ENCODE data around the gene UNC5B. TPM values are rescaled to one million over a fixed set of nuclear protein-coding genes. Genes with fewer than 3 reads are reported as not detected.

The UNC5B gene
- total and polyA plus RNA-seq, 2 experiments from 2014 or later = 2.7 to 6.5 TPM

DNA sequence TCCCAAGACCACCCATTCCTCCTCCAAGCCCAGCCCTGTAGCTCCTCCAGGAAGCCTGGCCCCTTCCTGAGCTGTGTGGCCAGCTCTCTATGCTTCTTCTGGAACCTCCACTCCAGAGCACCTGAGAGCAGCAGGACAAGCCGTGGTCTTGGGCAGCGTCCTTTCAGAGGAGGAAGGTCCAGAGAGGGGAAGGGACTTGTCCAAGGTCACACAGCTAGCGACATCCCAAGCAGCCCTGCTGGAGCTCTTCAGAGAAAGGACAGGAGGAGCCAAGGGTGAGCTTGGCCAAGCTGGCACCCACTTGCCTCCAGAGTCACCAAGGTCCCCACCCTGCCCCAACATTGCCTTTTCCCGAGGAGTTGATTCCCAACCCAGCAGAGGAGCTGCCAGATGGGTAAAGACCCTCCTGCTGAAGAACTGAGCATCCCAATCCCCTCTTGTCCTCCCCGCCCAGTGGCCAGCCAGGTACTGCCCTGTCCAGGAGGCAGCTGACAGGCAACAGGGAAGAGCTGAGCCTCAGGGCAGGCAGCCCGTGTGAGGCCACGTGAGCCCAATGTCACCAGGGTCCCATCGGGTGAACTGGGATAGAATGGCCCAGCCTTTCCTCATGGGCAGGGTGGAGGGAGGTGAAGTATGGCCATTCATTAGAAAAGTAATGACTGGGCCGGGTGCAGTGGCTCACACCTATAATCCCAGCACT, 46.2 kb downstream of the UNC5B start:
- no peaks in the 10 kb centered on the region for H3K36me3 ChIP-seq (ENCODE audit: low read depth)
- no peak overlapping the region for H3K4me3 ChIP-seq
- peaks cover 16% of the 10 kb centered on the region; the same call in 1 of the 2 replicates for H3F3A ChIP-seq (ENCODE audit: insufficient read depth)
- H3K27ac ChIP-seq = no peak overlapping the region
- H3K9ac ChIP-seq = no peak overlapping the region
- H3K27me3 ChIP-seq (replicated peaks; ENCODE audit: insufficient read depth) = no peaks in the 10 kb centered on the region
- H3K4me1 ChIP-seq (ENCODE audit: insufficient read depth) = peaks cover 35% of the 10 kb centered on the region
- 92% methylated on average over 9 of the region's 9 CpGs for WGBS, 2 experiments (ENCODE audit: low coverage in 1 of 2, low lambda C conversion rate in 2 of 2, missing lambda C conversion rate in 2 of 2)
- no peak for DNase-seq
- H3K9me3 ChIP-seq (ENCODE audit: low read depth) = no peaks in the 10 kb centered on the region
- in situ Hi-C loops (cut with MboI) = no loop called here
- no peak for TF ChIP-seq EZH2phosphoT487 (IDR thresholded peaks at IDR 0.05; ENCODE audit: insufficient read depth, low read depth)
- no peak for TF ChIP-seq EZH2 (IDR thresholded peaks at IDR 0.05; ENCODE audit: insufficient read depth, poor library complexity, severe bottlenecking)
- H4K20me1 ChIP-seq (ENCODE audit: insufficient read depth) = no peaks in the 10 kb centered on the region
- no peak overlapping the region for H3K4me2 ChIP-seq (ENCODE audit: unreplicated experiment)
- H2AFZ ChIP-seq = no peak overlapping the region
- no peaks in the 10 kb centered on the region for H3K79me2 ChIP-seq (ENCODE audit: insufficient read depth)
- no peaks in the 10 kb centered on the region for H3K9me2 ChIP-seq (ENCODE audit: insufficient read depth)

DNA sequence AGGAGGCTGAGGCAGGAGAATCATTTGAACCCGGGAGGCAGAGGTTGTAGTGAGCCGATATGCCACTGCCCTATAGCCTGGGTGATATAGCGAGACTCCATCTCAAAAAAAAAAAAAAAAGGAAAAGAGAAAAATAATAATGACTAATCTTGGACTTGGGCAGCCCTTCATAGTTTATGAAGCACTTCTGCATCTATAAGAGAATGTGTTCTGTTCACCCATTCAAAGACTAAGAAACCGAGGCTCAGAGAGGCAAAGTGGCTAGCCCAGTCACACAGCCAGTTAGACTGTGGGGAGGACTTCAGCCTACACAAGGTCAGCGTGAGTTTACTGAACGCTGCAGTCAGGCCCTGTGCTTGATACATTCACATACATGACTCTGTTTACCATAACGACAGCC, 46.9 kb downstream of the UNC5B start:
- H3K36me3 ChIP-seq (ENCODE audit: low read depth) = no peaks in the 10 kb centered on the region
- in situ Hi-C loops (cut with MboI) = no loop called here
- no peak overlapping the region for H3K4me3 ChIP-seq
- peaks cover 35% of the 10 kb centered on the region for H3K4me1 ChIP-seq (ENCODE audit: insufficient read depth)
- no peak overlapping the region for H3K4me2 ChIP-seq (ENCODE audit: unreplicated experiment)
- peak overlapping the region; percentile 61; the same call in 1 of the 2 replicates for H2AFZ ChIP-seq
- H3K27me3 ChIP-seq (replicated peaks; ENCODE audit: insufficient read depth) = no peaks in the 10 kb centered on the region
- peak overlapping the region; percentile 88 for H3K27ac ChIP-seq
- H4K20me1 ChIP-seq (ENCODE audit: insufficient read depth) = no peaks in the 10 kb centered on the region
- no peaks in the 10 kb centered on the region for H3K9me3 ChIP-seq (ENCODE audit: low read depth)
- H3K79me2 ChIP-seq (ENCODE audit: insufficient read depth) = no peaks in the 10 kb centered on the region
- no peak for TF ChIP-seq EZH2phosphoT487 (IDR thresholded peaks at IDR 0.05; ENCODE audit: insufficient read depth, low read depth)
- no peak for DNase-seq
- H3F3A ChIP-seq (ENCODE audit: insufficient read depth) = peaks cover 16% of the 10 kb centered on the region; the same call in 1 of the 2 replicates
- 95 to 98% methylated on average over 7 of the region's 7 CpGs for WGBS, 2 experiments (ENCODE audit: low coverage in 1 of 2, low lambda C conversion rate in 2 of 2, missing lambda C conversion rate in 2 of 2)
- no peaks in the 10 kb centered on the region for H3K9me2 ChIP-seq (ENCODE audit: insufficient read depth)
- no peak overlapping the region for H3K9ac ChIP-seq

GRCh38 chr10:71259815-71260501, 47.6 kb downstream of the UNC5B start:
- peak; percentile 58 for DNase-seq
- in situ Hi-C loops (cut with MboI) = no loop called here
- H3K9ac ChIP-seq = peak overlapping the region; percentile 77

GRCh38 chr10:71260622-71261325, 48.4 kb downstream of the UNC5B start:
- H3K4me2 ChIP-seq (ENCODE audit: unreplicated experiment) = peak overlapping the region; percentile 81
- H3F3A ChIP-seq (ENCODE audit: insufficient read depth) = peaks cover 16% of the 10 kb centered on the region; the same call in 1 of the 2 replicates
- in situ Hi-C loops (cut with MboI) = no loop called here
- H3K27ac ChIP-seq = peak overlapping the region; percentile 88
- H3K36me3 ChIP-seq (ENCODE audit: low read depth) = no peaks in the 10 kb centered on the region
- H3K9me3 ChIP-seq (ENCODE audit: low read depth) = no peaks in the 10 kb centered on the region
- peaks cover 25% of the 10 kb centered on the region for H3K4me1 ChIP-seq (ENCODE audit: insufficient read depth)
- no peaks in the 10 kb centered on the region for H3K79me2 ChIP-seq (ENCODE audit: insufficient read depth)
- H3K9me2 ChIP-seq (ENCODE audit: insufficient read depth) = no peaks in the 10 kb centered on the region
- H4K20me1 ChIP-seq (ENCODE audit: insufficient read depth) = no peaks in the 10 kb centered on the region
- WGBS, 2 experiments (ENCODE audit: low coverage in 1 of 2, low lambda C conversion rate in 2 of 2, missing lambda C conversion rate in 2 of 2) = 34 to 38% methylated on average over 13 of the region's 13 CpGs
- H2AFZ ChIP-seq = peak overlapping the region; percentile 61
- peak; percentile 96 for DNase-seq
- peak overlapping the region; percentile 77 for H3K9ac ChIP-seq
- peak overlapping the region; percentile 48 for H3K4me3 ChIP-seq
- TF ChIP-seq EZH2phosphoT487 (IDR thresholded peaks at IDR 0.05; ENCODE audit: insufficient read depth, low read depth) (no peak), EZH2 (IDR thresholded peaks at IDR 0.05; ENCODE audit: insufficient read depth, poor library complexity, severe bottlenecking) (no peak)
- no peaks in the 10 kb centered on the region for H3K27me3 ChIP-seq (replicated peaks; ENCODE audit: insufficient read depth)

More at GRCh38 chr10:71259815-71260501, 47.6 kb downstream of the UNC5B start:
- WGBS, 2 experiments (ENCODE audit: low coverage in 1 of 2, low lambda C conversion rate in 2 of 2, missing lambda C conversion rate in 2 of 2) = 20 to 25% methylated on average over 13 of the region's 13 CpGs
- no peaks in the 10 kb centered on the region for H4K20me1 ChIP-seq (ENCODE audit: insufficient read depth)
- H3K9me3 ChIP-seq (ENCODE audit: low read depth) = no peaks in the 10 kb centered on the region
- peak overlapping the region; percentile 61 for H2AFZ ChIP-seq
- peaks cover 34% of the 10 kb centered on the region for H3K4me1 ChIP-seq (ENCODE audit: insufficient read depth)
- H3K9me2 ChIP-seq (ENCODE audit: insufficient read depth) = no peaks in the 10 kb centered on the region
- peaks cover 16% of the 10 kb centered on the region; the same call in 1 of the 2 replicates for H3F3A ChIP-seq (ENCODE audit: insufficient read depth)
- H3K36me3 ChIP-seq (ENCODE audit: low read depth) = no peaks in the 10 kb centered on the region
- H3K27me3 ChIP-seq (replicated peaks; ENCODE audit: insufficient read depth) = no peaks in the 10 kb centered on the region
- H3K4me3 ChIP-seq = peak overlapping the region; percentile 48
- H3K4me2 ChIP-seq (ENCODE audit: unreplicated experiment) = peak overlapping the region; percentile 81
- TF ChIP-seq EZH2phosphoT487 (IDR thresholded peaks at IDR 0.05; ENCODE audit: insufficient read depth, low read depth) = no peak
- no peak for TF ChIP-seq EZH2 (IDR thresholded peaks at IDR 0.05; ENCODE audit: insufficient read depth, poor library complexity, severe bottlenecking)
- peak overlapping the region; percentile 88 for H3K27ac ChIP-seq
- no peaks in the 10 kb centered on the region for H3K79me2 ChIP-seq (ENCODE audit: insufficient read depth)
